Neural cell (in vitro differentiated cells): ENCODE results near the gene SLC7A8. TPM values are rescaled to one million over a fixed set of nuclear protein-coding genes. Genes with fewer than 3 reads are reported as not detected.

Source experiments
- H2AFZ ChIP-seq: fragments of 200-600, 300-800 bp; sonication (generic), shearing (Covaris generic); 2 replicates; pipeline ENCODE4 v1.6.0; 2014; ENCODE audit warnings: low read depth, mild to moderate bottlenecking, antibody characterized with exemption, low read length, moderate library complexity
- H3F3A ChIP-seq: fragments of 200-600 bp; shearing (Covaris generic); 2 replicates; pipeline ENCODE4 v1.6.1; 2016; ENCODE audit warnings: mild to moderate bottlenecking, moderate library complexity, mixed read lengths, antibody characterized with exemption, low read length; ENCODE audit not compliant: insufficient read depth, poor library complexity, severe bottlenecking
- H3K27ac ChIP-seq: fragments of 200-600, 300-800 bp; sonication (generic), shearing (Covaris generic); 2 replicates; pipeline ENCODE4 v1.5.1; 2014; ENCODE audit warnings: mild to moderate bottlenecking, low read length, moderate library complexity
- H3K27me3 ChIP-seq: fragments of 300-800, 200-600 bp; sonication (generic), shearing (Covaris generic); 2 replicates; pipeline ENCODE4 v1.6.0; 2014; ENCODE audit warnings: mild to moderate bottlenecking, low read depth, low read length, moderate library complexity; ENCODE audit not compliant: insufficient read depth
- H3K36me3 ChIP-seq: fragments of 300-800, 200-600 bp; sonication (generic), shearing (Covaris generic); 2 replicates; pipeline ENCODE4 v1.5.1; 2014; ENCODE audit warnings: mild to moderate bottlenecking, antibody characterized with exemption, low read length, moderate library complexity; ENCODE audit not compliant: insufficient read depth
- H3K4me2 ChIP-seq: fragments of 300-800, 200-600 bp; sonication (generic), shearing (Covaris generic); 2 replicates; pipeline ENCODE4 v1.6.0; 2014; ENCODE audit warnings: mild to moderate bottlenecking, low read length
- H3K4me3 ChIP-seq: fragments of 300-800, 200-600 bp; sonication (generic), shearing (Covaris generic); 2 replicates; pipeline ENCODE4 v1.5.1; 2014; ENCODE audit warnings: mild to moderate bottlenecking, low read length, moderate library complexity
- H3K79me2 ChIP-seq: fragments of 200-600 bp; shearing (Covaris generic); replicated peaks from 2 replicates; pipeline ENCODE4 v1.6.0; 2014; ENCODE audit warnings: mild to moderate bottlenecking, low read length, moderate library complexity; ENCODE audit not compliant: insufficient read depth
- H3K9ac ChIP-seq: fragments of 300-800, 200-600 bp; sonication (generic), shearing (Covaris generic); 2 replicates; pipeline ENCODE4 v1.6.1; 2016; ENCODE audit warnings: mild to moderate bottlenecking, low read length, mixed read lengths
- H3K9me2 ChIP-seq: fragments of 200-600 bp; shearing (Covaris generic); 2 replicates; pipeline ENCODE4 v1.6.1; 2016; ENCODE audit warnings: mild to moderate bottlenecking, low read length, mixed read lengths; ENCODE audit not compliant: insufficient read depth
- H3K9me3 ChIP-seq: fragments of 200-600, 300-800 bp; sonication (generic), shearing (Covaris generic); 2 replicates; pipeline ENCODE4 v1.6.1; 2016; ENCODE audit warnings: mild to moderate bottlenecking, mixed run types, low read length, moderate library complexity, mixed read lengths
- H4K20me1 ChIP-seq: fragments of 200-600 bp; shearing (Covaris generic); 2 replicates; pipeline ENCODE4 v1.6.1; 2016; ENCODE audit warnings: mild to moderate bottlenecking, mixed run types; ENCODE audit not compliant: insufficient read depth
- CTCF ChIP-seq: fragments of 450-650 bp; IDR thresholded peaks from 2 replicates; pipeline ENCODE4 v1.5.1; 2014; ENCODE audit warnings: antibody characterized with exemption, mild to moderate bottlenecking, moderate library complexity; ENCODE audit not compliant: poor library complexity, severe bottlenecking
- EP300 ChIP-seq: fragments of 450-650 bp; conservative IDR thresholded peaks from 2 replicates; pipeline ENCODE4 v1.6.1; 2014; ENCODE audit warnings: antibody characterized with exemption, mild to moderate bottlenecking, moderate library complexity; ENCODE audit not compliant: poor library complexity, severe bottlenecking
- EZH2 ChIP-seq: fragments of 200-600, 300-800 bp; shearing (Covaris generic), sonication (generic); IDR thresholded peaks from 2 replicates; pipeline ENCODE4 v1.6.1; 2014; ENCODE audit warnings: antibody characterized with exemption, low read length, borderline replicate concordance, mild to moderate bottlenecking; ENCODE audit not compliant: insufficient read depth, poor library complexity, severe bottlenecking
- MXI1 ChIP-seq: fragments of 450-650 bp; conservative IDR thresholded peaks from 2 replicates; pipeline ENCODE4 v1.6.1; 2014; ENCODE audit warnings: antibody characterized with exemption, mild to moderate bottlenecking; ENCODE audit not compliant: poor library complexity, severe bottlenecking
- POLR2AphosphoS5 ChIP-seq: IDR thresholded peaks from 2 replicates; pipeline ENCODE4 v1.6.1; 2012
- RAD21 ChIP-seq: fragments of 450-650 bp; conservative IDR thresholded peaks from 2 replicates; pipeline ENCODE4 v1.6.1; 2014; ENCODE audit warnings: antibody characterized with exemption, mild to moderate bottlenecking, moderate library complexity
- REST ChIP-seq: IDR thresholded peaks from 2 replicates; pipeline ENCODE4 v1.6.1; 2012; ENCODE audit warnings: borderline replicate concordance
- SMC3 ChIP-seq: fragments of 450-650 bp; conservative IDR thresholded peaks from 2 replicates; pipeline ENCODE4 v1.6.1; 2014; ENCODE audit warnings: antibody characterized with exemption, mild to moderate bottlenecking, moderate library complexity; ENCODE audit not compliant: poor library complexity
- TAF1 ChIP-seq: IDR thresholded peaks from 2 replicates; pipeline ENCODE4 v1.6.1; 2012; ENCODE audit warnings: low read depth
- polyA plus RNA-seq: library from polyadenylated mRNA; depleted of rRNA; stranded (reverse); fragments of >200 nt; gene quantifications from 2 replicates; pipeline ENCODE4 v1.2.3, GENCODE V29; 2014

SLC7A8 gene
- polyA plus RNA-seq, 1 donor from 2014 or later, result 0.21 TPM

- H3K36me3 ChIP-seq, result no peaks in the 10 kb centered on the region
- H3K27ac ChIP-seq, result peak overlapping the region; percentile 46
- H3K4me3 ChIP-seq, result peak overlapping the region; percentile 47
- no peaks in the 10 kb centered on the region for H3K9me3 ChIP-seq
- peak overlapping the region; percentile 13 for H3K9ac ChIP-seq
- H4K20me1 ChIP-seq, result no peaks in the 10 kb centered on the region
- no peaks in the 10 kb centered on the region for H3K9me2 ChIP-seq
- H3K27me3 ChIP-seq, result no peaks in the 10 kb centered on the region
- H3K79me2 ChIP-seq, result no peaks in the 10 kb centered on the region
- peak overlapping the region; percentile 10 for H3K4me2 ChIP-seq
- TF ChIP-seq POLR2AphosphoS5, result no peak
- TF ChIP-seq MXI1, result no peak
- TF ChIP-seq SMC3, result no peak
- no peak for TF ChIP-seq EZH2
- TF ChIP-seq TAF1, result no peak
- no peak for TF ChIP-seq REST
- no peak for TF ChIP-seq RAD21
- TF ChIP-seq EP300, result no peak
- no peak for TF ChIP-seq CTCF
- H3F3A ChIP-seq, result no peaks in the 10 kb centered on the region
- H2AFZ ChIP-seq, result no peak overlapping the region
Observed at GRCh38 chr14:23136566-23137133, 46.8 kb downstream of the SLC7A8 start.

GRCh38 chr14:23132970-23133369, 50.5 kb downstream of the SLC7A8 start:
- H3K27me3 ChIP-seq, result no peaks in the 10 kb centered on the region
- no peak overlapping the region for H3K4me3 ChIP-seq
- TF ChIP-seq RAD21, result no peak
- no peak for TF ChIP-seq TAF1
- TF ChIP-seq POLR2AphosphoS5, result no peak
- no peak for TF ChIP-seq MXI1
- no peak for TF ChIP-seq REST
- TF ChIP-seq EP300, result no peak
- TF ChIP-seq CTCF, result no peak
- no peak for TF ChIP-seq SMC3
- TF ChIP-seq EZH2, result no peak
- H3K79me2 ChIP-seq, result no peaks in the 10 kb centered on the region
- no peak overlapping the region for H3K27ac ChIP-seq
- H3K36me3 ChIP-seq, result no peaks in the 10 kb centered on the region
- H3F3A ChIP-seq, result no peaks in the 10 kb centered on the region
- no peak overlapping the region for H3K9ac ChIP-seq
- H3K4me2 ChIP-seq, result no peak overlapping the region
- no peaks in the 10 kb centered on the region for H4K20me1 ChIP-seq
- no peaks in the 10 kb centered on the region for H3K9me3 ChIP-seq
- H2AFZ ChIP-seq, result no peak overlapping the region
- no peaks in the 10 kb centered on the region for H3K9me2 ChIP-seq
